ENCODE results near the gene ZNF799. TPM values are rescaled to one million over a fixed set of nuclear protein-coding genes. Genes with fewer than 3 reads are reported as not detected.

The ZNF799 gene
- total and polyA plus RNA-seq, 2 of the 13 experiments (the other 11 are each of a cell fraction or from before 2014, with no cell fraction given), result 7.7 to 17.9 TPM

- TF ChIP-seq REST (IDR thresholded peaks at IDR 0.05; ENCODE audit: borderline replicate concordance in 1 of 2, low read depth in 1 of 2, low read length in 2 of 2), result no peak
- peak; percentile 70; the same call in 1 of the 2 replicates for TF ChIP-seq HBP1 (CRISPR knock-in tag; IDR thresholded peaks at IDR 0.05; ENCODE audit: low read depth)
- TF ChIP-seq ZNF33B (CRISPR knock-in tag; IDR thresholded peaks at IDR 0.05), result 0 out of 2 replicates have a peak, but pooled peaks have one; percentile 19
- TF ChIP-seq GATA4 (IDR thresholded peaks at IDR 0.05; ENCODE audit: borderline replicate concordance, low read depth), result peak; percentile 46; the same call in 1 of the 2 replicates
- TF ChIP-seq ZMYM4 (CRISPR knock-in tag; IDR thresholded peaks at IDR 0.05), result peak; percentile 87
- no peak; the same call in 1 of the 2 replicates for TF ChIP-seq NR2F6 (IDR thresholded peaks at IDR 0.05)
- peak; percentile 64 for TF ChIP-seq NR2F6 (CRISPR knock-in tag; IDR thresholded peaks at IDR 0.05)
- TF ChIP-seq TGIF2 (CRISPR knock-in tag; IDR thresholded peaks at IDR 0.05), result peak; percentile 28; the same call in 1 of the 2 replicates
- no peak for TF ChIP-seq MYNN (CRISPR knock-in tag; IDR thresholded peaks at IDR 0.05; ENCODE audit: low read depth)
- no peak for TF ChIP-seq ZBTB46 (CRISPR knock-in tag; IDR thresholded peaks at IDR 0.05; ENCODE audit: borderline replicate concordance)
- 0 out of 2 replicates have a peak, but pooled peaks have one; percentile 25 for TF ChIP-seq KLF9 (CRISPR knock-in tag; IDR thresholded peaks at IDR 0.05; ENCODE audit: low read depth)
- TF ChIP-seq KDM2A (CRISPR knock-in tag; IDR thresholded peaks at IDR 0.05; ENCODE audit: borderline replicate concordance, low read depth), result peak; percentile 63
- TF ChIP-seq ARHGAP35 (CRISPR knock-in tag; IDR thresholded peaks at IDR 0.05; ENCODE audit: borderline replicate concordance), result no peak
- TF ChIP-seq ZNF451 (CRISPR knock-in tag; IDR thresholded peaks at IDR 0.05), result no peak
- peak; percentile 71; the same call in 1 of the 2 replicates for TF ChIP-seq NCOR1 (IDR thresholded peaks at IDR 0.05; ENCODE audit: borderline replicate concordance, low read length)
- no peak for TF ChIP-seq SNAPC5 (CRISPR knock-in tag; IDR thresholded peaks at IDR 0.05; ENCODE audit: borderline replicate concordance)
- no peak for TF ChIP-seq ZEB1 (IDR thresholded peaks at IDR 0.05; ENCODE audit: insufficient replicate concordance, low read depth)
- 0 out of 2 replicates have a peak, but pooled peaks have one; percentile 58 for TF ChIP-seq HNF1B (CRISPR knock-in tag; IDR thresholded peaks at IDR 0.05)
Measured at GRCh38 chr19:12365236-12366162, 35.6 kb downstream of the ZNF799 start, which contains the start of gene ZNF442 (continued).
